ENCODE results near the gene TCTN2.

DNA sequence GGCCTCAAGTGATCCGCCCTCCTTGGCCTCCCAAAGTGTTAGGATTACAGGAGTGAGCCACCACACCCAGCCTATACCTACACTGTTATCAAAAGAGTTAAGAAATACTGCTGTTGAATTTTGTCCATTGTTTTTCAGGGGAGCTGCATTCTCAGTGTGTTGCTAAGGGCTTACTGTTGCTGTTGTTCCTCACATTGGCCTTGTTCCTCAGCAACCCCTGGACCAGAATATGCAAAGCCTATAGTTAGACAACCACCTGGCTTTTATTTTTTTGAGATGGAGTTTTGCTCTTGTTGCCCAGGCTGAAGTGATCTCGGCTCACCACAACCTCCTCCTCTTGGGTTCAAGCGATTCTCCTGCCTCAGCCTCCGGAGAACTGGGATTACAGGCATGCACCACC lies 36.6 kb downstream of the TCTN2 start:
- TF ChIP-seq ZNF274 (IDR thresholded peaks at IDR 0.05; ENCODE audit: low read depth, low read length) (no peak), YY1 (IDR thresholded peaks at IDR 0.05; ENCODE audit: insufficient read depth, insufficient read length) (no peak), SUZ12 (IDR thresholded peaks at IDR 0.05; ENCODE audit: extremely low read depth, insufficient read depth, insufficient read length) (no peak)
